ENCODE data around the gene ANXA5.

The ANXA5 gene

DNA sequence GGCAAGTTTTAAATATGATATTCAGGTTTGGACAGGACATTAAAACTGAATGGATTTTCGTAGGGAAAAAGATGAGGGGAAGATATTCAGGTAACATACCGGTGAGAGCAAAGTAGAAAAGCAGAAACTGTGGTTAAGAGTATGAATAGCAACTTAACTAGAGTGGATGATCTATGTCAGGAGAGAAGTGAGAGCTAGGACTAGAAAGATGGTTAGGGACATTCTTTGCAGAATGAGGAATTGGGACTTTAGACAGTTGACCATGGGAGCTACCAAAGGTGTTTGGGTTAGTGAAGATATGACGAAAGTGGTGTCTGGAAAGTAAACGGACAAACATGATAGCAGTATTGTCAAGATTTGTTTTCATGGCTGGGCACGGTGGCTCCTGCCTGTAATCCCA lies 45.2 kb downstream of the ANXA5 start:
- H3K4me2 ChIP-seq (ENCODE audit: low read length): no peak overlapping the region
- TF ChIP-seq, protein P1, sequence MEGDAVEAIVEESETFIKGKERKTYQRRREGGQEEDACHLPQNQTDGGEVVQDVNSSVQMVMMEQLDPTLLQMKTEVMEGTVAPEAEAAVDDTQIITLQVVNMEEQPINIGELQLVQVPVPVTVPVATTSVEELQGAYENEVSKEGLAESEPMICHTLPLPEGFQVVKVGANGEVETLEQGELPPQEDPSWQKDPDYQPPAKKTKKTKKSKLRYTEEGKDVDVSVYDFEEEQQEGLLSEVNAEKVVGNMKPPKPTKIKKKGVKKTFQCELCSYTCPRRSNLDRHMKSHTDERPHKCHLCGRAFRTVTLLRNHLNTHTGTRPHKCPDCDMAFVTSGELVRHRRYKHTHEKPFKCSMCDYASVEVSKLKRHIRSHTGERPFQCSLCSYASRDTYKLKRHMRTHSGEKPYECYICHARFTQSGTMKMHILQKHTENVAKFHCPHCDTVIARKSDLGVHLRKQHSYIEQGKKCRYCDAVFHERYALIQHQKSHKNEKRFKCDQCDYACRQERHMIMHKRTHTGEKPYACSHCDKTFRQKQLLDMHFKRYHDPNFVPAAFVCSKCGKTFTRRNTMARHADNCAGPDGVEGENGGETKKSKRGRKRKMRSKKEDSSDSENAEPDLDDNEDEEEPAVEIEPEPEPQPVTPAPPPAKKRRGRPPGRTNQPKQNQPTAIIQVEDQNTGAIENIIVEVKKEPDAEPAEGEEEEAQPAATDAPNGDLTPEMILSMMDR (IDR thresholded peaks at IDR 0.05): no peak
- H3K27ac ChIP-seq: no peak overlapping the region
- no peak overlapping the region for H2AFZ ChIP-seq
- H3K4me1 ChIP-seq: no peaks in the 10 kb centered on the region
- no peaks in the 10 kb centered on the region for H3K79me2 ChIP-seq
- H3K9me3 ChIP-seq (ENCODE audit: control insufficient read depth, low read length): no peaks in the 10 kb centered on the region
- no peaks in the 10 kb centered on the region for H3K36me3 ChIP-seq (ENCODE audit: control insufficient read depth, insufficient read depth, low read length)
- H3K9ac ChIP-seq: no peak overlapping the region
- no peaks in the 10 kb centered on the region for H3K27me3 ChIP-seq (ENCODE audit: control insufficient read depth, insufficient read depth, low read length)
- H3K4me3 ChIP-seq (ENCODE audit: low read depth, low read length): no peak overlapping the region

DNA sequence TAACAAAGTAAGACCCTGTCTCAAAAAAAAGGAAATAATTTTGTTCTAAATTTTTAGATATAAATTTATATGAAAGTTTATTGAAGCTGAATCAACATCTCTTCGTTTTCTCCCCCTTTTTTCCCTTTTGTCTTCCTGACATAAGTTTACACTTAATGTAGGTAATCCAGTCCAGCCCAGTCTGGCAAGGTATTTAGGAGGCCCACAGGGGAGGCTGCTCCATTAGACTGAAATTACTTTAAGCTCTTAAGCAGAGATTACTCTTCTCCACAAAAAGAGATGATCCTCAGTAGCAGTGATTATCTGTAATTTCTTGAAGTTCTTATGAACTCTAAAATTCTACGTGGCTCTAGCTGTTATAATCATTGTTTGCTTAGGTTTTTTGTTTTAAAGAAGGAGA lies 46.0 kb downstream of the ANXA5 start:
- Histone ChIP-seq H3K79me2 (no peaks in the 10 kb centered on the region), H3K9me3 (ENCODE audit: control insufficient read depth, low read length) (no peaks in the 10 kb centered on the region), H3K36me3 (ENCODE audit: control insufficient read depth, insufficient read depth, low read length) (no peaks in the 10 kb centered on the region), H3K4me1 (no peaks in the 10 kb centered on the region), H3K27ac (no peak overlapping the region), H3K9ac (no peak overlapping the region), H3K4me3 (ENCODE audit: low read depth, low read length) (no peak overlapping the region), H3K4me2 (ENCODE audit: low read length) (no peak overlapping the region), H3K27me3 (ENCODE audit: control insufficient read depth, insufficient read depth, low read length) (no peaks in the 10 kb centered on the region), H2AFZ (no peak overlapping the region)
- TF ChIP-seq, protein P1 (IDR thresholded peaks at IDR 0.05): no peak

DNA sequence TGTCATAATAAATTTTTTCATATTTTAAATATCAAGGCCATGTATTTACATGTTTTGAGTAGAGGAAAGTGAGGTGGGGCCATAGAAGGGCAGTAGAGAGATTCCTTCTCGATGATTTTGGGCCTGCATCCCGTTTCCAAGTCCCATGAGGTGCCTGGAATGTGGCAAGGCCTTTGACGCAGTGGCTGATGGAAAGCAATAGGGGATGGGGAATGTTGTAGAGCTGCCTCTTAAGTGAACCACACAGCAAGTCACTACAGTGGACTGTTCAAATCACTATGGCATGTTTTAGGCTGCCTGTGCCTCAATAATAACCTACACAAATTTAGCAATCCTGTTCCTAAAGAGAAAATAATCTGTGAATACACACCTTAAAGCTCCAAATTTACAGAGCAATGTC lies 48.3 kb downstream of the ANXA5 start:
- Histone ChIP-seq H3K36me3 (ENCODE audit: control insufficient read depth, insufficient read depth, low read length) (no peaks in the 10 kb centered on the region), H3K27ac (no peak overlapping the region), H3K27me3 (ENCODE audit: control insufficient read depth, insufficient read depth, low read length) (no peaks in the 10 kb centered on the region), H3K9me3 (ENCODE audit: control insufficient read depth, low read length) (no peaks in the 10 kb centered on the region), H3K4me3 (ENCODE audit: low read depth, low read length) (no peak overlapping the region), H3K4me2 (ENCODE audit: low read length) (no peak overlapping the region), H3K9ac (no peak overlapping the region), H2AFZ (no peak overlapping the region), H3K79me2 (no peaks in the 10 kb centered on the region), H3K4me1 (no peaks in the 10 kb centered on the region)
- TF ChIP-seq, protein P1 (IDR thresholded peaks at IDR 0.05): no peak

DNA sequence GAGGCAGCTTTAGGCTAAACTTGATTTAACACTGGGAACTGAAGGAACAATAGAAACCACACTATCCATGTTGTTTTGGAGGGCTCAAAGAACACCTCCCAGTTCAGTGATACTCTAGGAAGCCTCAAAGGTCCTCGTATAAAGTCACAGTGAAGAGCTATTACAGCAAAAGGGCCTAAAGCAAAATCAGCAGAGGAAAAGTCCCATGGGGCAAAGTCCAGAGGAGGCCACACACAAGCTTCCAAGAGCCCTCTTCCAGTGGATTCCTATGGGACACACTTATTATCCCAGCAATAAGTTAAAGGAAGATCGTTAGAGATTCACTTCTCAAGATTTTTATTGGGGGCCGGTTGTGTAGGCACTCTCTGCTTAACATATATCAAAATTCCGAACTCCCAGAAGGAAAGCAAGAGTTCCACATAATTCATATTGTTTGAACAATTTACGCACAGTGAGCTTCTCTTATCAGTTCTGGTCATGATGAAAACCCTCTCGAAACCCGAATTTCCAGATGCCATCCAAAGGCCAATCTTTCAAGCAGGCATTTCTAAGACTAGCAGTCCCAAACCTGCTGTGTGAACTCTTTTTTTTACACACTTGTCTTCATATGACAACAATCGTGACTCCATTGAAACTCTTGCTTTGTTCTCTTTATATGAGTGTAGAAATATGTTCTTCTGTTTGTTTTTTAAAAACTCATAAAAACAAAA lies 53.7 kb downstream of the ANXA5 start:
- Histone ChIP-seq H3K9me3 (ENCODE audit: control insufficient read depth, low read length) (no peaks in the 10 kb centered on the region), H3K9ac (no peak overlapping the region), H3K4me1 (no peaks in the 10 kb centered on the region), H3K4me2 (ENCODE audit: low read length) (no peak overlapping the region), H3K36me3 (ENCODE audit: control insufficient read depth, insufficient read depth, low read length) (no peaks in the 10 kb centered on the region), H2AFZ (no peak overlapping the region), H3K27me3 (ENCODE audit: control insufficient read depth, insufficient read depth, low read length) (no peaks in the 10 kb centered on the region), H3K79me2 (no peaks in the 10 kb centered on the region), H3K27ac (no peak overlapping the region), H3K4me3 (ENCODE audit: low read depth, low read length) (no peak overlapping the region)
- TF ChIP-seq, protein P1 (IDR thresholded peaks at IDR 0.05): no peak

DNA sequence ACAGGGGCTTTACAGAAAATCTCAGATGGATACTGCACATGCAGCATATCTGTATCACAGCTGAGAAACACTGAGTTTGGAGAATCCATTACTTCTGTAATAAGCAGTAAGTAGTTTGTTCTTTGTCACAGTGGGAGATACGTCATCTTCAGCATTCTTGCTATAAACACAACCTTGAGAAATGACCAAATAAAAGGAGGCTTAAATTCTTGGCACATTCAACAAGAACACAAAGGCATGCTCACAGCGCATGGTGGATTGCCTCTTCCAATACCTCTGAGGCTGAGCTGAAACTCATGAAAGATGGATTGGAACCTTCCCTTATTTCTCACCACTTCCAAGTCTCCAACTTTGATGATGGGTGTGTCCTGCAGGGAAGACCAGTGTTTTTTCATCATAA lies 54.5 kb downstream of the ANXA5 start:
- Histone ChIP-seq H3K4me2 (ENCODE audit: low read length) (no peak overlapping the region), H3K4me1 (no peaks in the 10 kb centered on the region), H3K79me2 (no peaks in the 10 kb centered on the region), H3K36me3 (ENCODE audit: control insufficient read depth, insufficient read depth, low read length) (no peaks in the 10 kb centered on the region), H3K27ac (no peak overlapping the region), H3K4me3 (ENCODE audit: low read depth, low read length) (no peak overlapping the region), H3K9ac (no peak overlapping the region), H2AFZ (no peak overlapping the region), H3K9me3 (ENCODE audit: control insufficient read depth, low read length) (no peaks in the 10 kb centered on the region), H3K27me3 (ENCODE audit: control insufficient read depth, insufficient read depth, low read length) (no peaks in the 10 kb centered on the region)
- TF ChIP-seq, protein P1 (IDR thresholded peaks at IDR 0.05): no peak

Measured in parathyroid adenoma (tissue), 2 donors.